ENCODE measurements around the gene MATN1.
A peak's percentile ranks its signal among the peaks of the same experiment; 100 is the strongest.

The MATN1 gene

GRCh38 chr1:30731806-30732276 lies 8.5 kb upstream of the MATN1 start:
- no peak for DNase-seq (ENCODE audit: low spot score)

- DNase-seq (ENCODE audit: low spot score): no peak
Observed at GRCh38 chr1:30731109-30731805, 7.9 kb upstream of the MATN1 start.

- no peak for DNase-seq (ENCODE audit: low spot score)
Observed at GRCh38 chr1:30730346-30731108, 7.1 kb upstream of the MATN1 start.

GRCh38 chr1:30729901-30730300 lies 6.5 kb upstream of the MATN1 start:
- DNase-seq (ENCODE audit: low spot score): no peak

GRCh38 chr1:30728832-30729638 lies 5.7 kb upstream of the MATN1 start:
- DNase-seq (ENCODE audit: low spot score): no peak

- no peak for DNase-seq (ENCODE audit: low spot score)
Observed at GRCh38 chr1:30728340-30728739, 5.0 kb upstream of the MATN1 start.

GRCh38 chr1:30727824-30728223 lies 4.4 kb upstream of the MATN1 start:
- no peak for DNase-seq (ENCODE audit: low spot score)

- no peak for DNase-seq (ENCODE audit: low spot score)
Observed at GRCh38 chr1:30726773-30727684, 3.6 kb upstream of the MATN1 start.

- DNase-seq (ENCODE audit: low spot score): no peak
Observed at GRCh38 chr1:30726236-30726635, 2.9 kb upstream of the MATN1 start.

GRCh38 chr1:30725450-30726095 lies 2.2 kb upstream of the MATN1 start:
- DNase-seq (ENCODE audit: low spot score): no peak

GRCh38 chr1:30724655-30725421 lies 1.5 kb upstream of the MATN1 start:
- DNase-seq (ENCODE audit: low spot score): no peak

- DNase-seq (ENCODE audit: low spot score): no peak
Observed at GRCh38 chr1:30724175-30724574, 790 bp upstream of the MATN1 start.

GRCh38 chr1:30721812-30722537 lies 1.4 kb downstream of the MATN1 start:
- no peak for DNase-seq (ENCODE audit: low spot score)

- DNase-seq (ENCODE audit: low spot score): no peak
Observed at GRCh38 chr1:30721341-30721793, 2.0 kb downstream of the MATN1 start.

- DNase-seq (ENCODE audit: low spot score): no peak
Observed at GRCh38 chr1:30720271-30721223, 2.8 kb downstream of the MATN1 start.

- DNase-seq (ENCODE audit: low spot score): peak; percentile 16
Observed at GRCh38 chr1:30719406-30720270, 3.7 kb downstream of the MATN1 start.
